Measurements from ENCODE around the gene STING1.

GRCh38 chr5:139486201-139486600 is 3.6 kb upstream of the STING1 start:
- TF ChIP-seq EZH2 (IDR thresholded peaks at IDR 0.05) (no peak), CTCF (IDR thresholded peaks at IDR 0.05) (no peak)
